22Rv1 (cell line): ENCODE results near the gene LMO4.

Source experiments
- H3K27ac ChIP-seq: fragments of 450-650 bp; 2 replicates; pipeline ENCODE4 v1.5.1; 2017
- ZFX ChIP-seq: fragments of 450-650 bp; IDR thresholded peaks from 2 replicates; pipeline ENCODE4 v1.6.1; 2017; ENCODE audit warnings: antibody characterized with exemption, borderline replicate concordance
- TF ChIP-seq, protein P1 (sequence below): fragments of 450-650 bp; IDR thresholded peaks from 2 replicates; pipeline ENCODE4 v1.5.1; 2017; ENCODE audit warnings: mild to moderate bottlenecking

The LMO4 gene

DNA sequence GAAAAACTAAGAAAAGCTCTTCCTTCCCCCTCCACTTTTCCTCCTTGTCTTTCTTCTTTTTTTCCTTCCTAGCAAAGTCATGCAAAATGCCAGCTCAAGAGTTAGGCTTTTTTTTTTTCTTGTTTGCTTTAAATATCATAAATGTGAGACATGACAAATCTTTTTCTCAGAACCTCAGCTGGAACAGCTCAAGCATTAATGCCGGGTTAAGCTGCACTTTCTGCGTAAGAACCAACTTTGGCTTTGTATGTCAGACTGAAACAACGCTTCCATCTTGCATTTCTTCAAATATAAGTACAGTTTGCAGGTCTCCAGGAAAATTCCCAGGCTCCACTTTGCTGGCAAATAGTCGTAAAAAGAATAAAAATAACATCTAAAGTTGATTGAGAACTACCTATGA, 20.7 kb upstream of the LMO4 start:
- no peak overlapping the region for H3K27ac ChIP-seq

DNA sequence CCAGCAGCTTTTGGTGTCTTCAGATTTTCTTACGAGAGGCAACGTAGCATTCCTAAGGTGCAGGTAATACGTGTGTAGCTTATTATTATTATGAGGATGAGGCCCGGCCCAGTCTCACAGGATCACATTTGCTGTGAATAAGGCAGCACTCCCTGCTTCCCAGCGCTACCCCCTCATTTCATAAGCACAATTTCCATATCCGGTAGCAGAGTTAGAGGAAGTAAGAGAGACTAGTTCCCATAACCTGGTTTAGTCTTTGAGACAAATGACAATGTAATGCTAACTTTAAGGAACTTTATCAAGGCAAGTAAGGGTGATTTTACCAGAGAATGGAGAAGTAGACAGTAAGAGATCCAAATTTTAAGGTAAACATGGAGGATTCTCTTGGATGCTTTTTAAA, 14.6 kb upstream of the LMO4 start:
- no peak overlapping the region for H3K27ac ChIP-seq
- no peak for TF ChIP-seq ZFX
- TF ChIP-seq, protein P1, sequence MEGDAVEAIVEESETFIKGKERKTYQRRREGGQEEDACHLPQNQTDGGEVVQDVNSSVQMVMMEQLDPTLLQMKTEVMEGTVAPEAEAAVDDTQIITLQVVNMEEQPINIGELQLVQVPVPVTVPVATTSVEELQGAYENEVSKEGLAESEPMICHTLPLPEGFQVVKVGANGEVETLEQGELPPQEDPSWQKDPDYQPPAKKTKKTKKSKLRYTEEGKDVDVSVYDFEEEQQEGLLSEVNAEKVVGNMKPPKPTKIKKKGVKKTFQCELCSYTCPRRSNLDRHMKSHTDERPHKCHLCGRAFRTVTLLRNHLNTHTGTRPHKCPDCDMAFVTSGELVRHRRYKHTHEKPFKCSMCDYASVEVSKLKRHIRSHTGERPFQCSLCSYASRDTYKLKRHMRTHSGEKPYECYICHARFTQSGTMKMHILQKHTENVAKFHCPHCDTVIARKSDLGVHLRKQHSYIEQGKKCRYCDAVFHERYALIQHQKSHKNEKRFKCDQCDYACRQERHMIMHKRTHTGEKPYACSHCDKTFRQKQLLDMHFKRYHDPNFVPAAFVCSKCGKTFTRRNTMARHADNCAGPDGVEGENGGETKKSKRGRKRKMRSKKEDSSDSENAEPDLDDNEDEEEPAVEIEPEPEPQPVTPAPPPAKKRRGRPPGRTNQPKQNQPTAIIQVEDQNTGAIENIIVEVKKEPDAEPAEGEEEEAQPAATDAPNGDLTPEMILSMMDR, result no peak

More for the DNA sequence above, 20.7 kb upstream of the LMO4 start:
- TF ChIP-seq ZFX, result no peak
- TF ChIP-seq, protein P1, result no peak

DNA sequence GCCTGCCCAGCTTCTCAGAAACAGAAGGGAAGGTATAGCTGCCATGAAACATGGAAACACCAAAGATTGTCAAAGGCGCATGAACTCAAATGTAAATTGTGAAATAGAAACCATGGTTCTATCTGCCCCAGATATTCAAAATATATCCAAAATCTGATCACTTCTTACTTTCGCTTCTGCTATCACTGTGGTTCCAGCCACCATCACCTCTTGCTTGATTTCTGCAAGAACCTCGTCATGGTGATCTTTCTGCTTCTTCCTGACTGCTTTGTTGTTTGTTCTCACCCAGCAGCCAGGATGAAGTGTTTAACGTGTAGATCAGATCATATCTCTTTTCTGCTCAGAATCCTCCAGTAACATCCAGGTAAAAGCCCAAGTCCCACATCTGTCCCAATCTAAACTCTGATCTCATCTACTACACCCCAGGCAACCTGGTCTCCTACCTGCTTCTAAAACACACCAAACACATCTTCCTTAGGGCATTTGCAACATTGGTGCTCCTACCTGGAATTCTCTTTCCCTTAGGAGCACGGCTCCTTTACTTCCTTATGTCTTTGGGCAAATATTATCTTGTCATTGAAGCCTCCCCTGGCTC, 10.5 kb upstream of the LMO4 start:
- TF ChIP-seq, protein P1, result no peak
- TF ChIP-seq ZFX, result no peak
- no peak overlapping the region for H3K27ac ChIP-seq

DNA sequence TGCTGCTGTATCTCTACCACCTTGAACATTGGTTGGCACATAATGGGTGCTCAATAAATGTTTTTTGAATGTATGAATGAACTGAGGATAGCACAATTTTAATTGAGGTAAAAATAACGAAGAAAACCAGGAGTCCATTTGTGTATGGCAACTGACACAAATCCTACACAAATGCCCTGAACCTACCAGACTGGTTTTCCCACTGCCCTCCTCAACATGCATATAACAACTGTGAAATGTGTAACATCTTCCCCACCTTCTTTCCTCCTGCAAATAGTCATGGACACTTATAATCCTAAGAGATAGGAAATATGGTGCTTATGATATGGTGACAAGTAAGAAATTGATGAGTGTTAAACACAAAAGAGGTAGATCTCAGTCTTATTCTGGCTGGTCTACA, 9.9 kb upstream of the LMO4 start:
- no peak for TF ChIP-seq ZFX
- TF ChIP-seq, protein P1, result no peak
- no peak overlapping the region for H3K27ac ChIP-seq

DNA sequence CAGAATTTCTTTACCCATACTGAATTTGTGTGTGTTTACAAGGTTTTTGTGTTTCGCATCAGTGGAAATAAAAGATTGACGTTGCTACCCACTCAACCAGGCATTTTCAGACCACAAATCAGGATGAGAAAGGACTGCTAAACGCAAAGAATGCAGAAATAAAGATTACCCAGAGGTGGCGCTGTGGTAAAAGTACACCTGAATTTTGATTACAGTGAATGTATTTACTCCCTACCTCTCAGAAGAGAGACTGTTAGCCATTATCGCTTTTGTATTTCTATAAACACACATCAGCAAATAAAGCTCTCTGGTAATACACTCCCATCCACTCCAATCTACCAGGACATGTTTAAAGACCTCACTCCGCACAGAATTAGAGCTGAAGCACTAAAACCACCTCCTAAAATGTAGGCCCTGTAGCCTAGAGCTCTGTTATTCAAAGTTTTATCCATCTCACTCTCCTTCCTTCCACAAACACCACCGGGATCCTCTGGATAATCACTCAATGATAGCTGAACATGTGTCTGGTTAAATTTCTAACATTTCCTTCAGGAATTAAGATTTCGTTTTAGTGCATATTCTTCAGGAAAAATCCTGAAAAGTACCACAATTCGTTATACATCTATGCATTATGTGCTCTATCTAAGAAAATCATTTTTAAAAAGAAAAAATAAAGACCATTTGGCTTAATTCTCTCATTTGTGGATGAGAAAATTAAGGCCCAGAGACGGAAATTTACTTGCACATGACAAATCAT, 2.5 kb upstream of the LMO4 start:
- H3K27ac ChIP-seq, result peak overlapping the region; percentile 36; the same call in 1 of the 2 replicates
- TF ChIP-seq, protein P1, result peak; percentile 86
- TF ChIP-seq ZFX, result no peak

DNA sequence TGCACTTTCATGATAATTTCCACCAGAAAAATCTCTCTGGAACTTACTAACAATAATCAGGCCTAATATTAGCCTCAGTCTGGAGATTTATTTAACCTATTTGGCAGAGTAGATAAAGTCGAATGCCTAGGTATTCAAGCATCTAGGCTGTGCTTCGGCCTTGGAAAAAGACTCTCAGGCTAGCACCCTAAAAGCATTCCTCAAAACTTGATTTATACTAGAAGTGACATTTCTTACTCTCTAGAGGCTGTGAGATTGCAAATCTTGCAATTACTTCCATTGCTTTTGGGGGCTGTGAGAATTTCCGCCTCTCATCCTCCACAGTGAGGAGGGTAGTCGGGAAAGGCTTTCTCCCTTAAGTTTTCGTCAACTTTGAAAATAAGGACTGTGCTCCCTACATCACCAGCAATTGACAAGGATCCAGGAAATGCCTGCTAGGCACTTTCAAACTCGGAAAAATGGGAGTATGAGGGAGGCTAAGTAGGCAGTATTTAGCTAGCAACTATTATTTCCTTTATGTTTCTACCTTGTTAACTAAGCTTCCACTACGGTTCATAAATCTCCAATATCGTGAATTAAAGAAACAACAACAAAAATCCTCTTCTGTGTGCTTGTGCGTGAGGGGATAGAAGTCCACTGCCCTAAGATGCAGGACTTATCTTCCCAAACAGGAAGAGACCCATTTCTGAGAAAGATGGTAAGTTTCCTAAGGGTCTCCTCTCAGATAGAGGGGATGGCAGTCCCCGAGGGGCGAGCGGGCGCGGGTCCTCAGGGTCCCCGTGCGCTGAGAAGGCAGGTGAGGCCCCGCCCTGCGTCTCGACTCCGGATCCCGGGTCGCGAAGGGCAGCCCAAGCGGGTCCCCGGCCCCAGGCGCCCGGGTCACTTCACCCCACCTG, 1.1 kb upstream of the LMO4 start:
- TF ChIP-seq, protein P1, result no peak
- H3K27ac ChIP-seq, result peak overlapping the region; percentile 98

DNA sequence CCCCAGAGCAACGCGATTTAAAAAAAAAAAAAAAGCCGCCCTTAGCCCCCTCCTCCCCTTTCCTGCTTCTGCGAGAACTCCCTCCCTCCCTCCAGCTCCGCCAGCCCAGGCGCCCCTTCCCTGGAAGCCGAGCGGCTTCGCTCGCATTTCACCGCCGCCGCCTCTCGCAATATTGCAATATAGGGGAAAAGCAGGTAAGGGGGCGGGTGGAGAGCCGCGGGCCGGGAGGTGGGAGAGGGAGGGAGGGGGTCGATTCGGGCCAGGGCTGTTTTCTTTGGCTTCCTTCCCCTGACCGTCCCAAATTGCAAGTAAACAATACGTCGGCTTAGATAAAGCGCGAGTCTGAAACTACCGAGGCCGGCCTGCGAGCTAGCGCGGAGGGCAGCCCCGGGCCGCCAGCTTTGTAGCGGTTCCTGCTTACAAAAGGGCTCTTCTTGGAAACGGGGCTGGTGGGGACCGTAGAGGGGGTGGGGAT, 408 bp downstream of the LMO4 start:
- no peak for TF ChIP-seq ZFX
- TF ChIP-seq, protein P1, result no peak
- H3K27ac ChIP-seq, result peak overlapping the region; percentile 98
